Measurements from ENCODE around the gene DDX11. TPM values are rescaled to one million over a fixed set of nuclear protein-coding genes. Genes with fewer than 3 reads are reported as not detected.

DDX11 gene
- total RNA-seq, 2 donors from 2014 or later: 34.3 to 41.2 TPM

GRCh38 chr12:31031951-31032335 is 41.7 kb upstream of the DDX11 start:
- H3K27ac ChIP-seq: no peak overlapping the region
- DNase-seq: no peak
- intact Hi-C loops (cut with DNase I): no loop called here
- 65 to 81% methylated on average over 3 to 4 of the region's 4 CpGs for WGBS, 2 donors
- ATAC-seq: no peak
- H3K9me3 ChIP-seq: no peaks in the 10 kb centered on the region
- H3K4me1 ChIP-seq: no peaks in the 10 kb centered on the region
- no peak overlapping the region for H3K4me3 ChIP-seq
- TF ChIP-seq CTCF (IDR thresholded peaks at IDR 0.05) (no peak), POLR2A (IDR thresholded peaks at IDR 0.05) (no peak)
- H3K36me3 ChIP-seq (replicated peaks in 1 of 2; ENCODE audit: insufficient read depth in 1 of 2, low read depth in 2 of 2): no peaks in the 10 kb centered on the region
- H3K27me3 ChIP-seq: no peaks in the 10 kb centered on the region

DNA sequence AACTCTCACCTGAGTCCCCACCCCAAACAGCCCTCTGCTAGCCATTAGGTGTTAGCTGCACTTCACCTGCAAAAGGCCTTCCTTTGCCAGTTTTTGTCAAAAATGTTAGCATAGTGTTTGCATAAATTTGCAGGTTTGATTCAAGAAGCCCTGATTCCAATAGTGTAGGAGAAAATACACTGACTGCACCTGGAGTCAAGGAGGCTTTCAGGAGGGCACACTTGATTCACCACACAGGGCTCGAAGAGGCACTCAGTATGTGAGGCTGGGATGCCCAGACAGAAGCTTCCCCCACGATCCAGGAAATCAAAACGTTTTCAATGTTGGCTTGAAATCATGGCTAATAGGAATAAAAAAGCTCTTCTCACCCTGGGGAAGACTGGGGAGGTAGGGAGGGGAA is 40.5 kb upstream of the DDX11 start:
- no peak for ATAC-seq
- H3K4me3 ChIP-seq: no peak overlapping the region
- H3K27ac ChIP-seq: no peak overlapping the region
- intact Hi-C loops (cut with DNase I): no loop called here
- H3K9me3 ChIP-seq: no peaks in the 10 kb centered on the region
- no peak for DNase-seq
- TF ChIP-seq CTCF (IDR thresholded peaks at IDR 0.05) (no peak), POLR2A (IDR thresholded peaks at IDR 0.05) (no peak)
- 49 to 62% methylated on average over 3 of the region's 3 CpGs for WGBS, 2 donors
- no peaks in the 10 kb centered on the region for H3K36me3 ChIP-seq (replicated peaks in 1 of 2; ENCODE audit: insufficient read depth in 1 of 2, low read depth in 2 of 2)
- H3K4me1 ChIP-seq: no peaks in the 10 kb centered on the region
- no peaks in the 10 kb centered on the region for H3K27me3 ChIP-seq

GRCh38 chr12:31033681-31034080 is 40.0 kb upstream of the DDX11 start:
- ATAC-seq (no peak), DNase-seq (no peak)
- intact Hi-C loops (cut with DNase I): no loop called here
- Histone ChIP-seq H3K27me3 (no peaks in the 10 kb centered on the region), H3K4me3 (no peak overlapping the region), H3K4me1 (no peaks in the 10 kb centered on the region), H3K36me3 (replicated peaks in 1 of 2; ENCODE audit: insufficient read depth in 1 of 2, low read depth in 2 of 2) (no peaks in the 10 kb centered on the region), H3K9me3 (no peaks in the 10 kb centered on the region), H3K27ac (no peak overlapping the region)
- TF ChIP-seq POLR2A (IDR thresholded peaks at IDR 0.05): no peak
- no peak for TF ChIP-seq CTCF (IDR thresholded peaks at IDR 0.05)
- WGBS, 2 donors: 78 to 82% methylated on average over 6 of the region's 6 CpGs

- Histone ChIP-seq H3K4me1 (no peaks in the 10 kb centered on the region), H3K27ac (no peak overlapping the region), H3K36me3 (replicated peaks in 1 of 2; ENCODE audit: insufficient read depth in 1 of 2, low read depth in 2 of 2) (no peaks in the 10 kb centered on the region), H3K4me3 (no peak overlapping the region), H3K9me3 (no peaks in the 10 kb centered on the region), H3K27me3 (no peaks in the 10 kb centered on the region)
- WGBS, 2 donors: 40 to 67% methylated on average over 1 to 3 of the region's 3 CpGs
- TF ChIP-seq CTCF (IDR thresholded peaks at IDR 0.05) (no peak), POLR2A (IDR thresholded peaks at IDR 0.05) (no peak)
- ATAC-seq: no peak
- DNase-seq: no peak
- intact Hi-C loops (cut with DNase I): no loop called here
Measured at GRCh38 chr12:31034372-31034771, 39.3 kb upstream of the DDX11 start.

GRCh38 chr12:31035226-31035625 is 38.4 kb upstream of the DDX11 start:
- no peaks in the 10 kb centered on the region for H3K9me3 ChIP-seq
- TF ChIP-seq CTCF (IDR thresholded peaks at IDR 0.05) (no peak), POLR2A (IDR thresholded peaks at IDR 0.05) (no peak)
- no peak overlapping the region for H3K4me3 ChIP-seq
- H3K27me3 ChIP-seq: no peaks in the 10 kb centered on the region
- intact Hi-C loops (cut with DNase I): no loop called here
- no peaks in the 10 kb centered on the region for H3K36me3 ChIP-seq (replicated peaks in 1 of 2; ENCODE audit: insufficient read depth in 1 of 2, low read depth in 2 of 2)
- no peak for ATAC-seq
- no peak for DNase-seq
- H3K4me1 ChIP-seq: no peaks in the 10 kb centered on the region
- no peak overlapping the region for H3K27ac ChIP-seq
- WGBS, 2 donors: 71 to 75% methylated on average over 4 of the region's 4 CpGs
